Mesodermal cell (in vitro differentiated cells): ENCODE measurements around the gene OR2V2.

ENCODE experiments used
- H3K27ac ChIP-seq: 2 replicates; pipeline ENCODE4 v1.7.0; 2013; ENCODE audit warnings: mild to moderate bottlenecking, low read depth, low read length, moderate library complexity; ENCODE audit not compliant: severe bottlenecking
- H3K36me3 ChIP-seq: 2 replicates; pipeline ENCODE4 v1.7.1; 2013; ENCODE audit warnings: mild to moderate bottlenecking, low read length, moderate library complexity; ENCODE audit not compliant: control insufficient read depth, insufficient read depth
- H3K4me1 ChIP-seq: one replicate; pipeline ENCODE4 v1.7.1; 2013; ENCODE audit warnings: mild to moderate bottlenecking, low read length; ENCODE audit not compliant: insufficient read depth, control insufficient read depth, poor library complexity, severe bottlenecking
- H3K4me3 ChIP-seq: 2 replicates; pipeline ENCODE4 v1.7.0; 2013; ENCODE audit warnings: low read length, control low read depth, mild to moderate bottlenecking; ENCODE audit not compliant: insufficient read depth, poor library complexity, severe bottlenecking; ENCODE audit errors: extremely low read depth
- H3K9me3 ChIP-seq: 2 replicates; pipeline ENCODE4 v1.7.1; 2013; ENCODE audit warnings: mild to moderate bottlenecking, low read length, moderate library complexity; ENCODE audit not compliant: control insufficient read depth
- WGBS, 2 experiments: methylation state at CpG; one replicate each; pipeline ENCODE4 v1.1.5; 2013; ENCODE audit warnings: missing lambda C conversion rate in 2 of 2; ENCODE audit not compliant: insufficient coverage in 2 of 2; 5-methylcytosine and 5-hydroxymethylcytosine counted together

OR2V2 gene

GRCh38 chr5:181194489-181195248 lies 47.3 kb downstream of the OR2V2 start:
- H3K36me3 ChIP-seq: no peaks in the 10 kb centered on the region
- no peaks in the 10 kb centered on the region for H3K9me3 ChIP-seq
- 87 to 88% methylated on average over 21 of the region's 21 CpGs for WGBS, 2 experiments
- no peak overlapping the region for H3K4me3 ChIP-seq
- H3K4me1 ChIP-seq: peaks cover 17% of the 10 kb centered on the region
- H3K27ac ChIP-seq: no peak overlapping the region

- Histone ChIP-seq H3K36me3 (no peaks in the 10 kb centered on the region), H3K9me3 (no peaks in the 10 kb centered on the region), H3K4me1 (peaks cover 11% of the 10 kb centered on the region), H3K27ac (no peak overlapping the region), H3K4me3 (no peak overlapping the region)
- WGBS, 2 experiments: 93 to 96% methylated on average over 44 of the region's 45 CpGs
Observed at GRCh38 chr5:181195249-181195761, 47.9 kb downstream of the OR2V2 start.

GRCh38 chr5:181197326-181197951 lies 50.1 kb downstream of the OR2V2 start:
- no peak overlapping the region for H3K4me3 ChIP-seq
- peaks cover 7% of the 10 kb centered on the region for H3K4me1 ChIP-seq
- no peak overlapping the region for H3K27ac ChIP-seq
- 74 to 77% methylated on average over 6 to 7 of the region's 8 CpGs for WGBS, 2 experiments
- no peaks in the 10 kb centered on the region for H3K36me3 ChIP-seq
- no peaks in the 10 kb centered on the region for H3K9me3 ChIP-seq

- Histone ChIP-seq H3K36me3 (no peaks in the 10 kb centered on the region), H3K4me3 (no peak overlapping the region), H3K9me3 (no peaks in the 10 kb centered on the region), H3K4me1 (peaks cover 7% of the 10 kb centered on the region), H3K27ac (no peak overlapping the region)
- 80 to 84% methylated on average over 3 to 8 of the region's 12 CpGs for WGBS, 2 experiments
Observed at GRCh38 chr5:181198106-181198685, 50.8 kb downstream of the OR2V2 start.

GRCh38 chr5:181198905-181199519 lies 51.6 kb downstream of the OR2V2 start:
- Histone ChIP-seq H3K36me3 (no peaks in the 10 kb centered on the region), H3K9me3 (no peaks in the 10 kb centered on the region), H3K27ac (no peak overlapping the region), H3K4me1 (peaks cover 7% of the 10 kb centered on the region), H3K4me3 (no peak overlapping the region)
- WGBS, 2 experiments: 41 to 66% methylated on average over 5 to 9 of the region's 9 CpGs

- Histone ChIP-seq H3K36me3 (no peaks in the 10 kb centered on the region), H3K4me1 (peaks cover 7% of the 10 kb centered on the region), H3K27ac (no peak overlapping the region), H3K4me3 (no peak overlapping the region), H3K9me3 (no peaks in the 10 kb centered on the region)
- 92% methylated on average over 10 to 11 of the region's 12 CpGs for WGBS, 2 experiments
Observed at GRCh38 chr5:181199881-181200638, 52.7 kb downstream of the OR2V2 start.

- WGBS, 2 experiments: 20 to 60% methylated on average over 1 of the region's 4 CpGs
- H3K4me1 ChIP-seq: peaks cover 15% of the 10 kb centered on the region
- no peaks in the 10 kb centered on the region for H3K36me3 ChIP-seq
- H3K9me3 ChIP-seq: no peaks in the 10 kb centered on the region
- H3K4me3 ChIP-seq: no peak overlapping the region
- no peak overlapping the region for H3K27ac ChIP-seq
Observed at GRCh38 chr5:181200816-181201215, 53.4 kb downstream of the OR2V2 start.

- Histone ChIP-seq H3K4me3 (no peak overlapping the region), H3K9me3 (no peaks in the 10 kb centered on the region)
- WGBS, 2 experiments: 83 to 84% methylated on average over 9 of the region's 11 CpGs
Observed at GRCh38 chr5:181203093-181203711, 55.8 kb downstream of the OR2V2 start.

GRCh38 chr5:181203777-181204112 lies 56.4 kb downstream of the OR2V2 start:
- WGBS, 2 experiments: 5 to 8% methylated on average over 10 to 15 of the region's 17 CpGs
- Histone ChIP-seq H3K27ac (no peak overlapping the region), H3K4me1 (peaks cover 7% of the 10 kb centered on the region)

More at GRCh38 chr5:181203093-181203711, 55.8 kb downstream of the OR2V2 start:
- Histone ChIP-seq H3K4me1 (peaks cover 7% of the 10 kb centered on the region), H3K27ac (no peak overlapping the region), H3K36me3 (no peaks in the 10 kb centered on the region)

More at GRCh38 chr5:181203777-181204112, 56.4 kb downstream of the OR2V2 start:
- H3K4me3 ChIP-seq: peak overlapping the region; percentile 56
- H3K9me3 ChIP-seq: no peaks in the 10 kb centered on the region
- H3K36me3 ChIP-seq: no peaks in the 10 kb centered on the region
